DND-41 (cell line): ENCODE data around the gene NUTM1.

Source experiments
- CTCF ChIP-seq: IDR thresholded peaks from 2 replicates; pipeline ENCODE4 v1.5.1; 2012; ENCODE audit warnings: borderline replicate concordance, low read length, moderate library complexity, mild to moderate bottlenecking; ENCODE audit not compliant: poor library complexity, severe bottlenecking; ENCODE audit errors: extremely low read depth
- EZH2 ChIP-seq: IDR thresholded peaks from 3 replicates; pipeline ENCODE4 v1.6.1; 2012; ENCODE audit warnings: borderline replicate concordance, low read depth, mild to moderate bottlenecking, moderate library complexity, low read length, inconsistent platforms; ENCODE audit not compliant: severe bottlenecking

- TF ChIP-seq CTCF (no peak), EZH2 (no peak)
Observed at GRCh38 chr15:34336991-34337556, 6.0 kb upstream of the NUTM1 start.
